ENCODE results near the gene CCDC69. TPM values are rescaled to one million over a fixed set of nuclear protein-coding genes. Genes with fewer than 3 reads are reported as not detected.

Gene CCDC69
- total RNA-seq, 2 experiments from 2014 or later: 119 to 123 TPM

GRCh38 chr5:151189151-151189550 lies 34.7 kb downstream of the CCDC69 start:
- Histone ChIP-seq H3K9me3 (ENCODE audit: low read length) (peaks cover 54% of the 10 kb centered on the region), H3K4me1 (ENCODE audit: insufficient read depth, low read length, poor library complexity, severe bottlenecking) (peaks cover 10% of the 10 kb centered on the region), H3K4me2 (ENCODE audit: low read length) (no peak overlapping the region), H4K20me1 (ENCODE audit: insufficient read depth, low read length) (no peaks in the 10 kb centered on the region), H3K4me3 (ENCODE audit: low read depth, low read length, poor library complexity, severe bottlenecking) (no peak overlapping the region), H3K9me2 (ENCODE audit: insufficient read depth, low read length) (no peaks in the 10 kb centered on the region), H3K36me3 (ENCODE audit: insufficient read depth, low read length) (peaks cover 96% of the 10 kb centered on the region), H3K79me2 (ENCODE audit: insufficient read depth, low read depth, low read length) (peaks cover 14% of the 10 kb centered on the region), H2AFZ (ENCODE audit: low read length) (no peak overlapping the region), H3K27ac (ENCODE audit: low read depth, low read length, poor library complexity, severe bottlenecking) (no peak overlapping the region)
- no peak for DNase-seq (ENCODE audit: low spot score)
- TF ChIP-seq CTCF (conservative IDR thresholded peaks at IDR 0.05; ENCODE audit: low read length) (no peak), EZH2phosphoT487 (IDR thresholded peaks at IDR 0.05; ENCODE audit: borderline replicate concordance, low read depth, low read length) (no peak)
- intact Hi-C loops (cut with micrococcal nuclease; ENCODE audit: unreplicated experiment): no loop called here
- BruUV-seq (replicated peaks): no TSS peak
- POLR2A ChIA-PET: interaction anchor here (0.6 to 1.6 kb wide), 5 partner anchors 9 to 73 kb away, joined by 3 to 6 read pairs (median 3); no protein-coding TSS in a partner anchor
- CTCF ChIA-PET (ENCODE audit: unreplicated experiment): no interaction called here

- H4K20me1 ChIP-seq (ENCODE audit: insufficient read depth, low read length): no peaks in the 10 kb centered on the region
- H3K4me3 ChIP-seq (ENCODE audit: low read depth, low read length, poor library complexity, severe bottlenecking): no peak overlapping the region
- TF ChIP-seq CTCF (conservative IDR thresholded peaks at IDR 0.05; ENCODE audit: low read length): no peak
- no peak for TF ChIP-seq EZH2phosphoT487 (IDR thresholded peaks at IDR 0.05; ENCODE audit: borderline replicate concordance, low read depth, low read length)
- peaks cover 1% of the 10 kb centered on the region for H3K4me1 ChIP-seq (ENCODE audit: insufficient read depth, low read length, poor library complexity, severe bottlenecking)
- ChIA-PET CTCF (ENCODE audit: unreplicated experiment) (no interaction called here), POLR2A (interaction anchor here (0.5 kb wide), 1 partner anchor 69 kb away, joined by 3 read pairs; no protein-coding TSS in a partner anchor)
- H3K9me3 ChIP-seq (ENCODE audit: low read length): peaks cover 29% of the 10 kb centered on the region; the same call in 1 of the 2 replicates
- no peak overlapping the region for H3K27ac ChIP-seq (ENCODE audit: low read depth, low read length, poor library complexity, severe bottlenecking)
- no peak overlapping the region for H2AFZ ChIP-seq (ENCODE audit: low read length)
- H3K4me2 ChIP-seq (ENCODE audit: low read length): no peak overlapping the region
- H3K9me2 ChIP-seq (ENCODE audit: insufficient read depth, low read length): no peaks in the 10 kb centered on the region
- H3K79me2 ChIP-seq (ENCODE audit: insufficient read depth, low read depth, low read length): peaks cover 10% of the 10 kb centered on the region
- intact Hi-C loops (cut with micrococcal nuclease; ENCODE audit: unreplicated experiment): no loop called here
- DNase-seq (ENCODE audit: low spot score): no peak
- BruUV-seq (replicated peaks): no TSS peak
- H3K36me3 ChIP-seq (ENCODE audit: insufficient read depth, low read length): peaks cover 96% of the 10 kb centered on the region
Measured at GRCh38 chr5:151186538-151186937, 37.4 kb downstream of the CCDC69 start.

GRCh38 chr5:151186052-151186451 lies 37.8 kb downstream of the CCDC69 start:
- peaks cover 94% of the 10 kb centered on the region for H3K36me3 ChIP-seq (ENCODE audit: insufficient read depth, low read length)
- CTCF ChIA-PET (ENCODE audit: unreplicated experiment): no interaction called here
- H4K20me1 ChIP-seq (ENCODE audit: insufficient read depth, low read length): no peaks in the 10 kb centered on the region
- no peak overlapping the region for H3K4me2 ChIP-seq (ENCODE audit: low read length)
- H3K4me3 ChIP-seq (ENCODE audit: low read depth, low read length, poor library complexity, severe bottlenecking): no peak overlapping the region
- peaks cover 5% of the 10 kb centered on the region; the same call in 1 of the 2 replicates for H3K79me2 ChIP-seq (ENCODE audit: insufficient read depth, low read depth, low read length)
- H3K9me2 ChIP-seq (ENCODE audit: insufficient read depth, low read length): no peaks in the 10 kb centered on the region
- intact Hi-C loops (cut with micrococcal nuclease; ENCODE audit: unreplicated experiment): no loop called here
- no peak for DNase-seq (ENCODE audit: low spot score)
- no peak for TF ChIP-seq CTCF (conservative IDR thresholded peaks at IDR 0.05; ENCODE audit: low read length)
- TF ChIP-seq EZH2phosphoT487 (IDR thresholded peaks at IDR 0.05; ENCODE audit: borderline replicate concordance, low read depth, low read length): no peak
- peaks cover 24% of the 10 kb centered on the region; the same call in 1 of the 2 replicates for H3K9me3 ChIP-seq (ENCODE audit: low read length)
- no peak overlapping the region for H3K27ac ChIP-seq (ENCODE audit: low read depth, low read length, poor library complexity, severe bottlenecking)
- no TSS peak for BruUV-seq (replicated peaks)
- POLR2A ChIA-PET: no interaction called here
- no peak overlapping the region for H2AFZ ChIP-seq (ENCODE audit: low read length)
- H3K4me1 ChIP-seq (ENCODE audit: insufficient read depth, low read length, poor library complexity, severe bottlenecking): no peaks in the 10 kb centered on the region

Data from OCI-LY7 (cell line).